ENCODE results near the gene IMP3. TPM values are rescaled to one million over a fixed set of nuclear protein-coding genes. Genes with fewer than 3 reads are reported as not detected.
A peak's percentile ranks its signal among the peaks of the same experiment; 100 is the strongest.

Gene IMP3
- total and polyA plus RNA-seq, 9 of the 15 experiments (the other 6 are each of a cell fraction or from before 2014, with no cell fraction given): 14.5 to 160 (median 74.4) TPM

DNA sequence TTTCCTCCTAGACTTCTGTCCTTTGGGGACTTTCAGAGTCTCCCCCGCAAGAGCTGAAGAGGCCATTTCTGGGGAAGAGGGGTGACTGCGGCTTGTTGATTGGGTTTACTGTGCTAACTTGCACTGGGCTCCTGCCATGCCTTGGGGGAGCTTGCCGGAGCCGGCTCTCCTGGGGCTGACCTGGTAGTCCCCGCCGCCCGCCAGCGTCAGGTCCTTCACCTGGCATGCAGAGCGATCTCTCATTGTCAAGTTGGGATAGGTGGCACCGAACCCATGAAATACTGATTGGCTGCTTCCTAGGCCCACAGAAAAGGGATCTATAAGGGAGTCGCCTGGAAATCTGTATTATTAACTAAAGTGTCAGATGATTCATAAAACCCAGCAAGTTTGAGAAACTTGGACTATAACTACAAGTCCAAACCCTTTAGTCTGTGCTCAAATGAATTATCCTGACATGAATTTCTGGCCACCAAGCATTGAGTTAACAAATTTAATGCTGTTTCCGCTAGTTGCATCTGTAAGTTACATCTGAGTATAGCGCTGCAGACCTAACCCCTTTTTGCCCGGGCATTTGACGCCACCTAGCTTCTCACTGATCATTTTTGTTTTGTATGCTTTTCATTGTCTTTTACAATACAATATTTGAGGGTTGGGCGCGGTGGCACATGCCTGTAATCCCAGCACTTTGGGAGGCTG is 607 bp upstream of the IMP3 start (continued):
- TF ChIP-seq, protein P1, sequence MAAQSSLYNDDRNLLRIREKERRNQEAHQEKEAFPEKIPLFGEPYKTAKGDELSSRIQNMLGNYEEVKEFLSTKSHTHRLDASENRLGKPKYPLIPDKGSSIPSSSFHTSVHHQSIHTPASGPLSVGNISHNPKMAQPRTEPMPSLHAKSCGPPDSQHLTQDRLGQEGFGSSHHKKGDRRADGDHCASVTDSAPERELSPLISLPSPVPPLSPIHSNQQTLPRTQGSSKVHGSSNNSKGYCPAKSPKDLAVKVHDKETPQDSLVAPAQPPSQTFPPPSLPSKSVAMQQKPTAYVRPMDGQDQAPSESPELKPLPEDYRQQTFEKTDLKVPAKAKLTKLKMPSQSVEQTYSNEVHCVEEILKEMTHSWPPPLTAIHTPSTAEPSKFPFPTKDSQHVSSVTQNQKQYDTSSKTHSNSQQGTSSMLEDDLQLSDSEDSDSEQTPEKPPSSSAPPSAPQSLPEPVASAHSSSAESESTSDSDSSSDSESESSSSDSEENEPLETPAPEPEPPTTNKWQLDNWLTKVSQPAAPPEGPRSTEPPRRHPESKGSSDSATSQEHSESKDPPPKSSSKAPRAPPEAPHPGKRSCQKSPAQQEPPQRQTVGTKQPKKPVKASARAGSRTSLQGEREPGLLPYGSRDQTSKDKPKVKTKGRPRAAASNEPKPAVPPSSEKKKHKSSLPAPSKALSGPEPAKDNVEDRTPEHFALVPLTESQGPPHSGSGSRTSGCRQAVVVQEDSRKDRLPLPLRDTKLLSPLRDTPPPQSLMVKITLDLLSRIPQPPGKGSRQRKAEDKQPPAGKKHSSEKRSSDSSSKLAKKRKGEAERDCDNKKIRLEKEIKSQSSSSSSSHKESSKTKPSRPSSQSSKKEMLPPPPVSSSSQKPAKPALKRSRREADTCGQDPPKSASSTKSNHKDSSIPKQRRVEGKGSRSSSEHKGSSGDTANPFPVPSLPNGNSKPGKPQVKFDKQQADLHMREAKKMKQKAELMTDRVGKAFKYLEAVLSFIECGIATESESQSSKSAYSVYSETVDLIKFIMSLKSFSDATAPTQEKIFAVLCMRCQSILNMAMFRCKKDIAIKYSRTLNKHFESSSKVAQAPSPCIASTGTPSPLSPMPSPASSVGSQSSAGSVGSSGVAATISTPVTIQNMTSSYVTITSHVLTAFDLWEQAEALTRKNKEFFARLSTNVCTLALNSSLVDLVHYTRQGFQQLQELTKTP (IDR thresholded peaks at IDR 0.05; ENCODE audit: low read depth in 1 of 2, partially characterized antibody in 2 of 2): peak in 1 of 2 experiments; percentile 18
- TF ChIP-seq ZBTB33 (CRISPR knock-in tag; IDR thresholded peaks at IDR 0.05): no peak
- TF ChIP-seq ZEB2 (IDR thresholded peaks at IDR 0.05): 0 out of 2 replicates have a peak, but pooled peaks have one; percentile 15
- TF ChIP-seq, protein P2, sequence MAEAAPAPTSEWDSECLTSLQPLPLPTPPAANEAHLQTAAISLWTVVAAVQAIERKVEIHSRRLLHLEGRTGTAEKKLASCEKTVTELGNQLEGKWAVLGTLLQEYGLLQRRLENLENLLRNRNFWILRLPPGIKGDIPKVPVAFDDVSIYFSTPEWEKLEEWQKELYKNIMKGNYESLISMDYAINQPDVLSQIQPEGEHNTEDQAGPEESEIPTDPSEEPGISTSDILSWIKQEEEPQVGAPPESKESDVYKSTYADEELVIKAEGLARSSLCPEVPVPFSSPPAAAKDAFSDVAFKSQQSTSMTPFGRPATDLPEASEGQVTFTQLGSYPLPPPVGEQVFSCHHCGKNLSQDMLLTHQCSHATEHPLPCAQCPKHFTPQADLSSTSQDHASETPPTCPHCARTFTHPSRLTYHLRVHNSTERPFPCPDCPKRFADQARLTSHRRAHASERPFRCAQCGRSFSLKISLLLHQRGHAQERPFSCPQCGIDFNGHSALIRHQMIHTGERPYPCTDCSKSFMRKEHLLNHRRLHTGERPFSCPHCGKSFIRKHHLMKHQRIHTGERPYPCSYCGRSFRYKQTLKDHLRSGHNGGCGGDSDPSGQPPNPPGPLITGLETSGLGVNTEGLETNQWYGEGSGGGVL (CRISPR knock-in tag; IDR thresholded peaks at IDR 0.05): no peak
- TF ChIP-seq HIVEP1 (CRISPR knock-in tag; IDR thresholded peaks at IDR 0.05): no peak
- TF ChIP-seq, protein P3, sequence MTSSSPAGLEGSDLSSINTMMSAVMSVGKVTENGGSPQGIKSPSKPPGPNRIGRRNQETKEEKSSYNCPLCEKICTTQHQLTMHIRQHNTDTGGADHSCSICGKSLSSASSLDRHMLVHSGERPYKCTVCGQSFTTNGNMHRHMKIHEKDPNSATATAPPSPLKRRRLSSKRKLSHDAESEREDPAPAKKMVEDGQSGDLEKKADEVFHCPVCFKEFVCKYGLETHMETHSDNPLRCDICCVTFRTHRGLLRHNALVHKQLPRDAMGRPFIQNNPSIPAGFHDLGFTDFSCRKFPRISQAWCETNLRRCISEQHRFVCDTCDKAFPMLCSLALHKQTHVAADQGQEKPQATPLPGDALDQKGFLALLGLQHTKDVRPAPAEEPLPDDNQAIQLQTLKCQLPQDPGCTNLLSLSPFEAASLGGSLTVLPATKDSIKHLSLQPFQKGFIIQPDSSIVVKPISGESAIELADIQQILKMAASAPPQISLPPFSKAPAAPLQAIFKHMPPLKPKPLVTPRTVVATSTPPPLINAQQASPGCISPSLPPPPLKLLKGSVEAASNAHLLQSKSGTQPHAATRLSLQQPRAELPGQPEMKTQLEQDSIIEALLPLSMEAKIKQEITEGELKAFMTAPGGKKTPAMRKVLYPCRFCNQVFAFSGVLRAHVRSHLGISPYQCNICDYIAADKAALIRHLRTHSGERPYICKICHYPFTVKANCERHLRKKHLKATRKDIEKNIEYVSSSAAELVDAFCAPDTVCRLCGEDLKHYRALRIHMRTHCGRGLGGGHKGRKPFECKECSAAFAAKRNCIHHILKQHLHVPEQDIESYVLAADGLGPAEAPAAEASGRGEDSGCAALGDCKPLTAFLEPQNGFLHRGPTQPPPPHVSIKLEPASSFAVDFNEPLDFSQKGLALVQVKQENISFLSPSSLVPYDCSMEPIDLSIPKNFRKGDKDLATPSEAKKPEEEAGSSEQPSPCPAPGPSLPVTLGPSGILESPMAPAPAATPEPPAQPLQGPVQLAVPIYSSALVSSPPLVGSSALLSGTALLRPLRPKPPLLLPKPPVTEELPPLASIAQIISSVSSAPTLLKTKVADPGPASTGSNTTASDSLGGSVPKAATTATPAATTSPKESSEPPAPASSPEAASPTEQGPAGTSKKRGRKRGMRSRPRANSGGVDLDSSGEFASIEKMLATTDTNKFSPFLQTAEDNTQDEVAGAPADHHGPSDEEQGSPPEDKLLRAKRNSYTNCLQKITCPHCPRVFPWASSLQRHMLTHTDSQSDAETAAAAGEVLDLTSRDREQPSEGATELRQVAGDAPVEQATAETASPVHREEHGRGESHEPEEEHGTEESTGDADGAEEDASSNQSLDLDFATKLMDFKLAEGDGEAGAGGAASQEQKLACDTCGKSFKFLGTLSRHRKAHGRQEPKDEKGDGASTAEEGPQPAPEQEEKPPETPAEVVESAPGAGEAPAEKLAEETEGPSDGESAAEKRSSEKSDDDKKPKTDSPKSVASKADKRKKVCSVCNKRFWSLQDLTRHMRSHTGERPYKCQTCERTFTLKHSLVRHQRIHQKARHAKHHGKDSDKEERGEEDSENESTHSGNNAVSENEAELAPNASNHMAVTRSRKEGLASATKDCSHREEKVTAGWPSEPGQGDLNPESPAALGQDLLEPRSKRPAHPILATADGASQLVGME (CRISPR knock-in tag; IDR thresholded peaks at IDR 0.05): 0 out of 2 replicates have a peak, but pooled peaks have one; percentile 47
